ENCODE results near the gene GPX8.

DNA sequence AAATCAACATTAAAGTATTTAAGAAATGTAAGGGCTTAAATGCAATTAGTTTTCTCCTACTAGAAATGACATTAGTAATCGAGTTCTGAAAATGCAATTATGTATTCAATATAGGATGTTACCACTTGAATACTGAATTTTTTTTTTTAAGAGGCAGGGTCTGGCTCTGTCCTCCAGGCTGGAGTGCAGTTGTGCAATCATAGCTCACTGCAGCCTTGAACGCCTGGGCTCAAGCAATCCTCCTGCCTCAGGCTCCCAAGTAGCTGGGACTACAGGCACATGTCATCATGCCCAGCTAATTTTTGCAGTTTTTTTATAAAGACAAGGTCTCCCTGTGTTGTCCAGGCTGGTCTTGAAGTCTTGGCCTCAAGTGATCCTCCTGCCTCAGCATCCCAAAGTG is 11.5 kb downstream of the GPX8 start:
- TF ChIP-seq, protein P1, sequence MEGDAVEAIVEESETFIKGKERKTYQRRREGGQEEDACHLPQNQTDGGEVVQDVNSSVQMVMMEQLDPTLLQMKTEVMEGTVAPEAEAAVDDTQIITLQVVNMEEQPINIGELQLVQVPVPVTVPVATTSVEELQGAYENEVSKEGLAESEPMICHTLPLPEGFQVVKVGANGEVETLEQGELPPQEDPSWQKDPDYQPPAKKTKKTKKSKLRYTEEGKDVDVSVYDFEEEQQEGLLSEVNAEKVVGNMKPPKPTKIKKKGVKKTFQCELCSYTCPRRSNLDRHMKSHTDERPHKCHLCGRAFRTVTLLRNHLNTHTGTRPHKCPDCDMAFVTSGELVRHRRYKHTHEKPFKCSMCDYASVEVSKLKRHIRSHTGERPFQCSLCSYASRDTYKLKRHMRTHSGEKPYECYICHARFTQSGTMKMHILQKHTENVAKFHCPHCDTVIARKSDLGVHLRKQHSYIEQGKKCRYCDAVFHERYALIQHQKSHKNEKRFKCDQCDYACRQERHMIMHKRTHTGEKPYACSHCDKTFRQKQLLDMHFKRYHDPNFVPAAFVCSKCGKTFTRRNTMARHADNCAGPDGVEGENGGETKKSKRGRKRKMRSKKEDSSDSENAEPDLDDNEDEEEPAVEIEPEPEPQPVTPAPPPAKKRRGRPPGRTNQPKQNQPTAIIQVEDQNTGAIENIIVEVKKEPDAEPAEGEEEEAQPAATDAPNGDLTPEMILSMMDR (IDR thresholded peaks at IDR 0.05), result no peak
- TF ChIP-seq POLR2A (IDR thresholded peaks at IDR 0.05), result no peak
- TF ChIP-seq POLR2AphosphoS5 (IDR thresholded peaks at IDR 0.05), result no peak
- TF ChIP-seq EP300 (IDR thresholded peaks at IDR 0.05), result no peak

Data from gastroesophageal sphincter (tissue), 3 donors.